Skeletal muscle satellite cell (primary cell): ENCODE results near the gene BEAN1.

Source experiments
- H3K27me3 ChIP-seq: 2 replicates; pipeline ENCODE4 v1.7.0; 2013; ENCODE audit warnings: low read length; ENCODE audit not compliant: control insufficient read depth, insufficient read depth
- H3K36me3 ChIP-seq: 2 replicates; pipeline ENCODE4 v1.7.0; 2013; ENCODE audit warnings: mild to moderate bottlenecking, control low read depth, low read length; ENCODE audit not compliant: insufficient read depth
- H3K4me1 ChIP-seq: 2 replicates; pipeline ENCODE4 v1.7.0; 2013; ENCODE audit warnings: low read length; ENCODE audit not compliant: control insufficient read depth, insufficient read depth
- H3K4me2 ChIP-seq: 2 replicates; pipeline ENCODE4 v1.7.0; 2013; ENCODE audit warnings: mild to moderate bottlenecking, low read length
- H3K4me3 ChIP-seq: 2 replicates; pipeline ENCODE4 v1.7.0; 2013; ENCODE audit warnings: low read length
- H3K9ac ChIP-seq: 2 replicates; pipeline ENCODE4 v1.7.0; 2013; ENCODE audit warnings: mild to moderate bottlenecking, low read depth, low read length, moderate library complexity
- H3K9me3 ChIP-seq: replicated peaks from 2 replicates; pipeline ENCODE4 v1.7.0; 2013; ENCODE audit warnings: mild to moderate bottlenecking, control low read depth, low read length

Gene BEAN1

GRCh38 chr16:66412182-66412581, 14.9 kb upstream of the BEAN1 start:
- Histone ChIP-seq H3K4me2 (no peak overlapping the region), H3K27me3 (no peaks in the 10 kb centered on the region), H3K36me3 (no peaks in the 10 kb centered on the region), H3K9ac (no peak overlapping the region), H3K4me3 (no peak overlapping the region), H3K4me1 (peaks cover 21% of the 10 kb centered on the region), H3K9me3 (no peaks in the 10 kb centered on the region)

DNA sequence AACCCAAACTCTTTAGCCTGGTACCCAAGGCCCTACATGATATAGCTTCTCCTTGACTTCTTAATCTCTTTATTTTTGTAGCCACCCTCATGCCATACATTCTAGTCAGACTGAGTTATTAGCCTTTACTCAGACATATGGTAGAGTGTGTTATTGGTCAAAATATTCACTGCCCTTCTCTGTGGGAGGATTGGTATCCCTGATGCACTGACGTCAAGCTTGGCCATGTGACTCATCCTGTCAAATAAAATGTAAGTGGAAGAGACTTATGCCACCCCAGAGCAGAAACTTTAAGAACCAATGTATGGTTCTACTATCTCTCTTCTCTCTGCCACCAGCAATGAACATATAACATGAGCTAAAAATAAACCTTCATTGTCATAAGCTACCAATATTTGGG, 12.2 kb upstream of the BEAN1 start:
- Histone ChIP-seq H3K4me3 (no peak overlapping the region), H3K9me3 (no peaks in the 10 kb centered on the region), H3K27me3 (peaks cover 10% of the 10 kb centered on the region), H3K9ac (no peak overlapping the region), H3K36me3 (no peaks in the 10 kb centered on the region), H3K4me1 (peaks cover 4% of the 10 kb centered on the region), H3K4me2 (no peak overlapping the region)

GRCh38 chr16:66416136-66416535, 11.0 kb upstream of the BEAN1 start:
- Histone ChIP-seq H3K9ac (no peak overlapping the region), H3K4me1 (peaks cover 7% of the 10 kb centered on the region), H3K4me2 (no peak overlapping the region), H3K4me3 (no peak overlapping the region), H3K36me3 (no peaks in the 10 kb centered on the region), H3K27me3 (peaks cover 10% of the 10 kb centered on the region), H3K9me3 (no peaks in the 10 kb centered on the region)

GRCh38 chr16:66416939-66417700, 10.0 kb upstream of the BEAN1 start:
- no peak overlapping the region for H3K9ac ChIP-seq
- H3K4me2 ChIP-seq: no peak overlapping the region
- no peaks in the 10 kb centered on the region for H3K9me3 ChIP-seq
- H3K4me3 ChIP-seq: no peak overlapping the region
- peaks cover 10% of the 10 kb centered on the region for H3K4me1 ChIP-seq
- no peaks in the 10 kb centered on the region for H3K36me3 ChIP-seq
- peaks cover 10% of the 10 kb centered on the region for H3K27me3 ChIP-seq

DNA sequence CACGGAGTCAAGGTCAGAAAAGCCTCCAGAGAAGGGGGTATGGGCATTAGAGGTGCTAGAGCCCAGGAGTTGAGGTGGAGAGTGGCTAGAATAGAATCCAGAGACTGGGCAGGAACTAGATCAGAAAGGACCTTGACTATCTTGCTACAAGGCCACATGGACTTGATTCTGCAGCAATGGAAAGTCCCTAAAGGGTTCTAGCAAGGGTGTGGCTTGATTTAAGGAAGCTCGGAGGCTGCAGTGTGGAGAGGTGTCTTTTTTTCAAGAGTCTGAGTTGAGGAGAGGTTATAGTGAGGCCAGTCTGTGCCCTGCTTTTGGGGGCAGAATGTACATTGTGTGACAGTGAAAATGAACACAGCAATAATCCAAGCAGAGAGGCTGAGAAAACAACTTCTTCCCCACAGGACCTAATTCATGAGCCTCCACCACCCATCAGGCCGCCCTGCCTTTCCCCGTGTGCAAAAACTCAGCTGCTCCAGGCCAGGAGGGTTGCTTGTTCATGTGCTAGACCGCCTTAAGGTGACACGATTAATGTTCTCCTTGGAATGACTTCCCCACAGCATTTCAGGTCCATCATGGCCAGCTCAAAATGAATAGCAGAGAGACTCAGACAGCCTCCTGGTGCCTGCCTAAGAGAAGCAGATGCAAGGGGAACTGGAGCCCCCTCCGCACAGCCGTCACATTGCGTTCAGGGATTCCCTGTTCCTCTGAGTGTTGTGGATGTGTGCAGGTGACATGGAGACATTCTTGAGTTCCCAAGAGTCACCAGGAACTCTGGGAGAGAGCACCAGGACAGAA, 8.7 kb upstream of the BEAN1 start:
- Histone ChIP-seq H3K27me3 (peaks cover 10% of the 10 kb centered on the region), H3K4me3 (no peak overlapping the region), H3K36me3 (no peaks in the 10 kb centered on the region), H3K4me2 (no peak overlapping the region), H3K9ac (no peak overlapping the region), H3K9me3 (no peaks in the 10 kb centered on the region), H3K4me1 (peaks cover 16% of the 10 kb centered on the region)

DNA sequence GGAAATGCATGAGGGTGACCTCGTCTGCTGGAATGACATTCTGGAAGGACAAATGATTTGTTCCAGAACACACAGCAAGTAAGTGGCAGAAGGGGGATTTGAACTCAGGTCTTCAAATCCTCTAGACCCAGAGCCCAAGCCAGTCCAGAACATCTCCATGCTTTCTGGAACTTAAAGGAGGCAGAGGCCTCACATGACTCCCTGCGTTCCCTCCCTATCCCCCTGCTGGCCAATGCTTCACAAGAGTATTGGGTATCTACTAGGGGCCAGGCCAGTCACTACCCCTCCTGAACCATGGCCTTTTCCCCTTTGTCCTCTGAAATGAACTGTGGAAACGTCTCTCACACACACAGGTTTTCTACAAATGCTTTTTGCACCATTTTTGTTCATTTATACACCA, 7.6 kb upstream of the BEAN1 start:
- Histone ChIP-seq H3K36me3 (no peaks in the 10 kb centered on the region), H3K4me2 (no peak overlapping the region), H3K9me3 (no peaks in the 10 kb centered on the region), H3K4me3 (no peak overlapping the region), H3K27me3 (peaks cover 15% of the 10 kb centered on the region), H3K9ac (no peak overlapping the region), H3K4me1 (peaks cover 16% of the 10 kb centered on the region)

DNA sequence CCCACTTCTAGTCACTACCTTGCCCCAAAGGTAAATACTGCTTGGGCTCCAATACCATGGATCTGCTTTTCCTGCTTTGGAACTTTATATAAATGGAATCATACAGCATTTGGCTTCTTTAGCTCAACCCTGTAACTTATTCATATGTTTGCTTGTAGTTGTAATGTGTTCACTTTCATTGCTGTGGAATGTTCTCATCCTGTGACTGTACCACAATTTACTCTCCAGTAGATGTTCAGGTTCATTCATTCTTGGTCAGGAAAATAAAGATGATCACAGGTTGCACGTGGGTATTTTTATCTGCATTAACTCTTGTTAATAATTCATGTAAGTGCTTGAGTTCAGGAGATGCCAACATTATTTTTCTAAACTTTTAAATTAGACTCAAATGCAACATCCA, 6.7 kb upstream of the BEAN1 start:
- H3K9ac ChIP-seq: no peak overlapping the region
- H3K4me1 ChIP-seq: peaks cover 12% of the 10 kb centered on the region
- no peaks in the 10 kb centered on the region for H3K36me3 ChIP-seq
- no peaks in the 10 kb centered on the region for H3K9me3 ChIP-seq
- H3K4me3 ChIP-seq: no peak overlapping the region
- H3K27me3 ChIP-seq: peaks cover 22% of the 10 kb centered on the region
- H3K4me2 ChIP-seq: no peak overlapping the region

GRCh38 chr16:66421891-66422290, 5.2 kb upstream of the BEAN1 start:
- Histone ChIP-seq H3K36me3 (no peaks in the 10 kb centered on the region), H3K9ac (no peak overlapping the region), H3K4me1 (peaks cover 16% of the 10 kb centered on the region), H3K4me3 (no peak overlapping the region), H3K4me2 (no peak overlapping the region), H3K9me3 (no peaks in the 10 kb centered on the region), H3K27me3 (peaks cover 32% of the 10 kb centered on the region)

GRCh38 chr16:66422366-66422765, 4.7 kb upstream of the BEAN1 start:
- Histone ChIP-seq H3K27me3 (peaks cover 32% of the 10 kb centered on the region), H3K4me1 (peaks cover 16% of the 10 kb centered on the region), H3K4me3 (no peak overlapping the region), H3K9me3 (no peaks in the 10 kb centered on the region), H3K4me2 (no peak overlapping the region), H3K9ac (no peak overlapping the region), H3K36me3 (no peaks in the 10 kb centered on the region)

- no peak overlapping the region for H3K4me3 ChIP-seq
- no peaks in the 10 kb centered on the region for H3K9me3 ChIP-seq
- H3K4me1 ChIP-seq: peaks cover 23% of the 10 kb centered on the region
- peaks cover 36% of the 10 kb centered on the region for H3K27me3 ChIP-seq
- H3K9ac ChIP-seq: no peak overlapping the region
- no peaks in the 10 kb centered on the region for H3K36me3 ChIP-seq
- no peak overlapping the region for H3K4me2 ChIP-seq
Observed at GRCh38 chr16:66423177-66423576, 3.9 kb upstream of the BEAN1 start.

GRCh38 chr16:66425651-66426050, 1.4 kb upstream of the BEAN1 start:
- Histone ChIP-seq H3K36me3 (no peaks in the 10 kb centered on the region), H3K9me3 (no peaks in the 10 kb centered on the region), H3K4me1 (peaks cover 21% of the 10 kb centered on the region), H3K27me3 (peaks cover 55% of the 10 kb centered on the region), H3K9ac (no peak overlapping the region), H3K4me3 (no peak overlapping the region), H3K4me2 (no peak overlapping the region)
